Ascending aorta (tissue), 2 donors: ENCODE data around the gene TMEM200B. TPM values are rescaled to one million over a fixed set of nuclear protein-coding genes. Genes with fewer than 3 reads are reported as not detected.

ENCODE experiments used
- DNase-seq, 2 donors: peaks; one replicate each; pipeline ENCODE4 v3.0.0-alpha.2; 2019; ENCODE audit warnings: low spot score in 2 of 2
- H3K27ac ChIP-seq, 2 donors: fragments of 200-600 bp; sonication (generic); one replicate each; pipeline ENCODE4 v1.5.1; 2016 to 2017; ENCODE audit warnings: mild to moderate bottlenecking in 1 of 2
- H3K27me3 ChIP-seq: fragments of 200-600 bp; sonication (generic); one replicate; pipeline ENCODE4 v1.5.1; 2017
- H3K36me3 ChIP-seq, 2 donors: fragments of 200-600 bp; sonication (generic); one replicate each; pipeline ENCODE4 v1.5.1; 2016
- H3K4me1 ChIP-seq, 2 donors: fragments of 200-600 bp; sonication (generic); one replicate each; pipeline ENCODE4 v1.5.1; 2016 to 2017; ENCODE audit warnings: mild to moderate bottlenecking in 1 of 2
- H3K4me3 ChIP-seq, 2 donors: fragments of 200-600 bp; sonication (generic); one replicate each; pipeline ENCODE4 v1.5.1; 2016 to 2017; ENCODE audit warnings: mild to moderate bottlenecking in 1 of 2
- H3K9me3 ChIP-seq, 2 donors: fragments of 200-600 bp; sonication (generic); one replicate each; pipeline ENCODE4 v1.5.1; 2016
- intact Hi-C: fragments of 100-400 bp; cut with DNase I; formaldehyde crosslinking; loops from one replicate; pipeline ENCODE4 v1.15.1; 2023
- total RNA-seq: library from RNA; depleted of rRNA; stranded (reverse); fragments of >200 nt; gene quantifications from one replicate; pipeline ENCODE4 v1.1.0, GENCODE V29; 2016
- TF ChIP-seq, protein P1 (sequence below), 3 experiments: fragments of 200-600 bp in 2 of 3; fragments of 450-650 bp in 1 of 3; sonication (generic) in 2 of 3; IDR thresholded peaks; one replicate each; pipeline ENCODE4 v1.5.1; 2016 to 2019; ENCODE audit warnings: antibody characterized with exemption in 3 of 3, mild to moderate bottlenecking in 1 of 3, moderate library complexity in 1 of 3

The TMEM200B gene
- total RNA-seq, 1 donor from 2014 or later: 18.5 TPM

DNA sequence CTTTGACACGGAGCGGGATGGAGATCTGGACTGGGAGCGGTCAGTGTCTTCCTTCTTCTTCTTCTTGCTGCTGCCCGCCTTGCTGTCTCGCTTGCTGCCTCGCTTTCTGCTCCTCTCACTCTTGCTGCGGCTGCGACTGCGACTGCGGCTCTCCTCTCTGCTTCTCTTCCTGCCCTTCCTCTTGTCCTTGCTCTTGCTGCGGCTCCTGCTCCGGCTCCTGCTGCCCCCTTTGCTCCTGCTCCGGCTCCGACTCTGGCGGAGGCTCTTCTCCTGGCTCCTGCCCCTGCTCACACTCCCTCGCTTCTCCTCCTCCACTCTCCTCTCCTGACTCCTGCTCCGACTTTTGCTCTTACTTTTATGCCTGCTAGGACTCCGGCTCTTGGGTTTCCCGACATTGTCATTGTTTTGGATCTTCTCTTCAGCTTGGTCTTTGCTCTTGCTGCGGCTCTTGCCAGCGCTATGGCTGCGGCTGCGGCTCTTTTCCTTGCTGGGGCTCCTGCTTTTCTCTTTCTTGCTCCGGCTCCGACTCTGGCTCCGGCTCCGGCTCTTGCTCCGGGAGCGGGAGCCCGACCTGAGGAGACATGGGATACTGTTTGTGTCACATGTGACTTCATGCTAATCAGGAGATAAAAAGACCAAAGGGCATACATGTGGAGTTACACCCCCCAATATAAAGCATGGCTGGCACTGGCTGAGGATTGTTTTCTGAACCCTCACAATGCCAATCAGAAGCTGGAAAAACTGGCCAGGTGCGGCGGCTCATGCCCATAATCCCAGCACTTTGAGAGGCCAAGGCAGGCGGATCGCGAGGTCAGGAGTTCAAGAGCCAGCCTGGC lies 25.2 kb upstream of the TMEM200B start:
- H3K36me3 ChIP-seq: peaks cover 86 to 94% of the 10 kb centered on the region in 2 donors
- H3K4me3 ChIP-seq: no peak overlapping the region
- no peak overlapping the region for H3K27ac ChIP-seq
- H3K4me1 ChIP-seq: no peaks in the 10 kb centered on the region
- no peak for DNase-seq
- no peaks in the 10 kb centered on the region for H3K27me3 ChIP-seq
- TF ChIP-seq, protein P1, sequence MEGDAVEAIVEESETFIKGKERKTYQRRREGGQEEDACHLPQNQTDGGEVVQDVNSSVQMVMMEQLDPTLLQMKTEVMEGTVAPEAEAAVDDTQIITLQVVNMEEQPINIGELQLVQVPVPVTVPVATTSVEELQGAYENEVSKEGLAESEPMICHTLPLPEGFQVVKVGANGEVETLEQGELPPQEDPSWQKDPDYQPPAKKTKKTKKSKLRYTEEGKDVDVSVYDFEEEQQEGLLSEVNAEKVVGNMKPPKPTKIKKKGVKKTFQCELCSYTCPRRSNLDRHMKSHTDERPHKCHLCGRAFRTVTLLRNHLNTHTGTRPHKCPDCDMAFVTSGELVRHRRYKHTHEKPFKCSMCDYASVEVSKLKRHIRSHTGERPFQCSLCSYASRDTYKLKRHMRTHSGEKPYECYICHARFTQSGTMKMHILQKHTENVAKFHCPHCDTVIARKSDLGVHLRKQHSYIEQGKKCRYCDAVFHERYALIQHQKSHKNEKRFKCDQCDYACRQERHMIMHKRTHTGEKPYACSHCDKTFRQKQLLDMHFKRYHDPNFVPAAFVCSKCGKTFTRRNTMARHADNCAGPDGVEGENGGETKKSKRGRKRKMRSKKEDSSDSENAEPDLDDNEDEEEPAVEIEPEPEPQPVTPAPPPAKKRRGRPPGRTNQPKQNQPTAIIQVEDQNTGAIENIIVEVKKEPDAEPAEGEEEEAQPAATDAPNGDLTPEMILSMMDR (IDR thresholded peaks at IDR 0.05): no peak
- intact Hi-C loops: no loop called here
- H3K9me3 ChIP-seq: no peaks in the 10 kb centered on the region

DNA sequence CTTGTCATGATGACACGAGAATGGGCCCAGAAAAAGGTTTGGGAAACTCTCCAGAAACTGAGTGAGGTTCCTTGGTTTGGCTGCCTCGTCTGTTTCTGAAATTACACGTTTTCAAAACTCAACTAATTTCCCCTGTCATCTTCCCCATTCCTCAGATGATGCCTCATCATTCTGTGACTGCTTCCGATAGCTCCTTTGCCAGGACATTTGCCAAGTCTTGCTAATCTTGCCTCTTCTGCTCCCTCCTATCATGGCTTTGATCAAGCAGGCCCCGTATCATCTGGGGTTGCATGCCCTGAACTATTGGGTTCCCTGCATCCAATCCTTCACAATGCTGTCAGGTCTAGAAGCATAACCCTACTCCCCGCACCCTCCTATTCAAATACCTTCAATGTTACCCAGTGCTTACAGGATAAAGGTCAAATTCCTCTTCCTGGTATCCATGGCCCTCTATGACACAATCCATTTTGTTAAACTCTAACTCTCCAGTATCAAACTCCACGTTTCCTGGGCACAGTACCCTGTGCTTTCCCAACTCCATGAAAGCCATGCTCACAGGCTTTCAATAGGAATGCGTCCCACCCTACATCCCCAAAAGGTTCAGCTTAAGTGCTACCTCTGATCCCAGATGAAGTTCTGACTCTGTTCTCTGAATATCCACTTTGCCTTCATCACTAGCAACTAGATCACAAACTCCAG lies 22.2 kb upstream of the TMEM200B start:
- Histone ChIP-seq H3K27me3 (no peaks in the 10 kb centered on the region), H3K4me3 (no peak overlapping the region), H3K9me3 (no peaks in the 10 kb centered on the region), H3K36me3 (peaks cover 57 to 65% of the 10 kb centered on the region in 2 donors), H3K27ac (no peak overlapping the region), H3K4me1 (no peaks in the 10 kb centered on the region)
- no peak for DNase-seq
- intact Hi-C loops: no loop called here
- TF ChIP-seq, protein P1 (IDR thresholded peaks at IDR 0.05): no peak

DNA sequence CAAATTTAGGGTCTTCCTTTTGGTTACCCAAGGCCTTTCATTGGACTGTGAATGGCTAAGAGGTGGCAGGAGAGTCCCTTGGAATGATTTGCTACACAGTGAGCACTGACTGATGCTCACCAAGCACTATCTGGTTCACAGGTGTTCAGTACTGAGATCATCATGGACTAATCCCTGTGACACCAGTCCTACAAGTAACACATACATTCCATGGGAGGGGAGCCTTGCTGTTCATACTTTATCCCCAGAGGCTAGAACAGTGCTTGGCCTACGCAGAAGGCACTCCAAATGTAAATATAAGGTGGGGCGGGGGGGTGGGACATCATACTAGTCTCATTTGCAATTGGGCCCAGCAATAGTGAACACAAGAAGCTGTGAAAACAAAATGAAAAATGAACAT lies 20.5 kb upstream of the TMEM200B start:
- Histone ChIP-seq H3K27ac (no peak overlapping the region), H3K4me3 (no peak overlapping the region), H3K9me3 (no peaks in the 10 kb centered on the region), H3K27me3 (no peaks in the 10 kb centered on the region), H3K4me1 (no peaks in the 10 kb centered on the region), H3K36me3 (peaks cover 40 to 48% of the 10 kb centered on the region in 2 donors)
- no peak for DNase-seq
- TF ChIP-seq, protein P1 (IDR thresholded peaks at IDR 0.05): no peak
- intact Hi-C loops: no loop called here

DNA sequence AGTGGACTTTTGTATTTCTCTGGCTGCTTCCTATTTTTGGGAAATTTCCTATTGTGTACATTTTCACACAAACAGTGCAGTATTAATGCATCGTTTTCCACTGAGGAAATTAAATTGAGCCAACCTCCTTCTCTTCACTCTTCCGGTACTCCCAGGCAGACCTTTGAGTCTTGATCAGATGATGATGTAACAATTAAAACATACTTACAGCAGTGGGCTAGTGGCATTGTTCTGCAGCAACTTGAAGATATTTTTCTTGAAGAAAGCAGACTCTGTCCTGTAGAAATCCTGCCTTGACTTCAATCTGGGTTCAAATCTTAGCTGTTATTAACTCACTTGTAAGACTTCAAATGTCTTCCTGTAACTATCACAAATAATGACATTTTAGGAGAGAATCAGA lies 19.0 kb upstream of the TMEM200B start:
- peaks cover 25 to 33% of the 10 kb centered on the region in 2 donors for H3K36me3 ChIP-seq

DNA sequence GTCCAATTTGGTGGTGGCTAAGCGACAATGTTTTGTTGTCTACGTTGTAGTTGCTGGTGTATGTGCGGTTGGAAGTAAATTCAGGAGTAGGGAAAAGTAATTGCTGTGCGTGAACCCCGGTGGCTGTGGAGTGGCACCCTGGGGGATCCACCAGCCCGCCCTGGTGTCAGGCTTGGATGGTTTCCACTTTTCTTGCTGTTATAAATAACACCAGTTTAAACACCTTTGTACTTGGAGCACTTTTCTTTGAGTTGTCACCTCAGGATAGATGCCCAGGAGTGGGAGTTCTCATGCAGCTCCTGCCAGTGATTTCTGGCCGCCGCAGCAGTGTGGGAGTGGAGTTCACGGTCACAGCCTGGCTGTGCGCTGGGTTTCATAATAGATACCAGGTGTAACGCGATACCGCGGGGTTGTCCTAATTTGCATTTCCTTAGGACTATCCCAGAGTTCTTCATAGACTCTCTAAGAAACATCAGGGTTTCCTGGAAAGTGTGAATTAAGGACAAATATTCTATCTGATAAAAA lies 12.8 kb upstream of the TMEM200B start:
- intact Hi-C loops: no loop called here
- TF ChIP-seq, protein P1 (IDR thresholded peaks at IDR 0.05): no peak
- H3K4me3 ChIP-seq: no peak overlapping the region
- no peaks in the 10 kb centered on the region for H3K9me3 ChIP-seq
- no peaks in the 10 kb centered on the region for H3K36me3 ChIP-seq
- no peaks in the 10 kb centered on the region for H3K27me3 ChIP-seq
- H3K27ac ChIP-seq: no peak overlapping the region
- DNase-seq: no peak
- H3K4me1 ChIP-seq: no peaks in the 10 kb centered on the region

More for the DNA sequence above, 19.0 kb upstream of the TMEM200B start:
- no peaks in the 10 kb centered on the region for H3K27me3 ChIP-seq
- intact Hi-C loops: no loop called here
- no peak overlapping the region for H3K27ac ChIP-seq
- H3K4me3 ChIP-seq: no peak overlapping the region
- TF ChIP-seq, protein P1 (IDR thresholded peaks at IDR 0.05): no peak
- H3K9me3 ChIP-seq: no peaks in the 10 kb centered on the region
- no peaks in the 10 kb centered on the region for H3K4me1 ChIP-seq
- no peak for DNase-seq
